Measurements from ENCODE around the gene DNAH17. TPM values are rescaled to one million over a fixed set of nuclear protein-coding genes. Genes with fewer than 3 reads are reported as not detected.

The DNAH17 gene
- total and polyA plus RNA-seq, 2 of the 13 experiments (the other 11 are each of a cell fraction or from before 2014, with no cell fraction given) = 0.86 to 1.6 TPM

DNA sequence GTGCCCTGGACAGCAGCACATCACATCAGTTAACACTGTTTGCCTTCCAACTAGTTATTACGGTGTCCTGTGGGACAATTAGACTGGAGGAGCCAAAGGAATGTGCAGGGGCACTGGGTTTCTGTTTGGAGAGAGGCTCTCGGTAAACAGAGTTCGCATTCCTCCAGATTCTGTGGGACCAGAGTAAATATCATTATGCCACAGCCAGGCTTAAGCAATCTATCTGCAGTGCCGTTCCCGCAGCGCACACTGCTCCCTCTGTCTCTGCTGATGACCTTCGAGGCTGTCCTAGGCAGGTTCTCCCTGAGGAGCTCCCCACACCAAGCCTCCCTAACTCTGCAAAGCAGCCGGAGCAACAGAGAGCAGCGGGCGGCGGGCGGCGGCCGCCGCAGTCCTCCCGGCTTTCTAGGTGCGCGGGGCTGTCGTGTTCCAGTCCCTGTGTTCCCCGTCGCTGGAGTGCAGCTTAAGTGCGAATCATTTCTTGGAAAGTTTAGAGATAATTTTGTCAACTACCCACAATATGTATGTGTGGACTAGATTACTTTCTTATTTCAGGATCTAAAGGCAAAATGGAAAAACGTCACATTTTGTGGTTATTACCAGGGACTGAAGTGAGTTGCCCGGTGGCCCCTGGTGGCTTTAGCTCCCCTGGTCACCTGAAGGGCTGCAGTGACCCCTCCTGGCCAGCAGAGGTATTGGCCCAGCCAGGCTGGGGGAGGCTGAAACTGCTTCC lies 155.5 kb downstream of the DNAH17 start (continued):
- TF ChIP-seq, protein P1, sequence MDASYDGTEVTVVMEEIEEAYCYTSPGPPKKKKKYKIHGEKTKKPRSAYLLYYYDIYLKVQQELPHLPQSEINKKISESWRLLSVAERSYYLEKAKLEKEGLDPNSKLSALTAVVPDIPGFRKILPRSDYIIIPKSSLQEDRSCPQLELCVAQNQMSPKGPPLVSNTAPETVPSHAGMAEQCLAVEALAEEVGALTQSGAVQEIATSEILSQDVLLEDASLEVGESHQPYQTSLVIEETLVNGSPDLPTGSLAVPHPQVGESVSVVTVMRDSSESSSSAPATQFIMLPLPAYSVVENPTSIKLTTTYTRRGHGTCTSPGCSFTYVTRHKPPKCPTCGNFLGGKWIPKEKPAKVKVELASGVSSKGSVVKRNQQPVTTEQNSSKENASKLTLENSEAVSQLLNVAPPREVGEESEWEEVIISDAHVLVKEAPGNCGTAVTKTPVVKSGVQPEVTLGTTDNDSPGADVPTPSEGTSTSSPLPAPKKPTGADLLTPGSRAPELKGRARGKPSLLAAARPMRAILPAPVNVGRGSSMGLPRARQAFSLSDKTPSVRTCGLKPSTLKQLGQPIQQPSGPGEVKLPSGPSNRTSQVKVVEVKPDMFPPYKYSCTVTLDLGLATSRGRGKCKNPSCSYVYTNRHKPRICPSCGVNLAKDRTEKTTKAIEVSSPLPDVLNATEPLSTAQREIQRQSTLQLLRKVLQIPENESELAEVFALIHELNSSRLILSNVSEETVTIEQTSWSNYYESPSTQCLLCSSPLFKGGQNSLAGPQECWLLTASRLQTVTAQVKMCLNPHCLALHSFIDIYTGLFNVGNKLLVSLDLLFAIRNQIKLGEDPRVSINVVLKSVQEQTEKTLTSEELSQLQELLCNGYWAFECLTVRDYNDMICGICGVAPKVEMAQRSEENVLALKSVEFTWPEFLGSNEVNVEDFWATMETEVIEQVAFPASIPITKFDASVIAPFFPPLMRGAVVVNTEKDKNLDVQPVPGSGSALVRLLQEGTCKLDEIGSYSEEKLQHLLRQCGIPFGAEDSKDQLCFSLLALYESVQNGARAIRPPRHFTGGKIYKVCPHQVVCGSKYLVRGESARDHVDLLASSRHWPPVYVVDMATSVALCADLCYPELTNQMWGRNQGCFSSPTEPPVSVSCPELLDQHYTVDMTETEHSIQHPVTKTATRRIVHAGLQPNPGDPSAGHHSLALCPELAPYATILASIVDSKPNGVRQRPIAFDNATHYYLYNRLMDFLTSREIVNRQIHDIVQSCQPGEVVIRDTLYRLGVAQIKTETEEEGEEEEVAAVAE (CRISPR knock-in tag; IDR thresholded peaks at IDR 0.05; ENCODE audit: borderline replicate concordance) = peak; percentile 94
- TF ChIP-seq PHF5A (CRISPR knock-in tag; IDR thresholded peaks at IDR 0.05; ENCODE audit: low read depth, unreplicated experiment) (peak; percentile 73), ZNF180 (CRISPR knock-in tag; IDR thresholded peaks at IDR 0.05; ENCODE audit: borderline replicate concordance, low read depth) (no peak), CCDC6 (CRISPR knock-in tag; IDR thresholded peaks at IDR 0.05) (peak; percentile 93), ZNF224 (CRISPR knock-in tag; IDR thresholded peaks at IDR 0.05) (no peak), CBFB (CRISPR knock-in tag; IDR thresholded peaks at IDR 0.05) (peak; percentile 99), TBP (CRISPR knock-in tag; IDR thresholded peaks at IDR 0.05) (no peak), KAT8 (CRISPR knock-in tag; IDR thresholded peaks at IDR 0.05) (peak; percentile 75), PCBP1 (IDR thresholded peaks at IDR 0.05; ENCODE audit: borderline replicate concordance, low read depth, low read length) (no peak), NAIF1 (CRISPR knock-in tag; IDR thresholded peaks at IDR 0.05; ENCODE audit: borderline replicate concordance) (peak; percentile 90), SPEN (CRISPR knock-in tag; IDR thresholded peaks at IDR 0.05; ENCODE audit: low read depth) (peak; percentile 65), ATAD3A (CRISPR knock-in tag; IDR thresholded peaks at IDR 0.05) (no peak), MXI1 (IDR thresholded peaks at IDR 0.05; ENCODE audit: borderline replicate concordance, low read depth, low read length) (peak; percentile 35; the same call in 1 of the 3 replicates), ZNF10 (CRISPR knock-in tag; IDR thresholded peaks at IDR 0.05; ENCODE audit: borderline replicate concordance, low read depth) (no peak), ZNF678 (CRISPR knock-in tag; IDR thresholded peaks at IDR 0.05) (no peak), SMARCC2 (IDR thresholded peaks at IDR 0.05) (no peak; the same call in 1 of the 2 replicates)
- TF ChIP-seq, protein P2, sequence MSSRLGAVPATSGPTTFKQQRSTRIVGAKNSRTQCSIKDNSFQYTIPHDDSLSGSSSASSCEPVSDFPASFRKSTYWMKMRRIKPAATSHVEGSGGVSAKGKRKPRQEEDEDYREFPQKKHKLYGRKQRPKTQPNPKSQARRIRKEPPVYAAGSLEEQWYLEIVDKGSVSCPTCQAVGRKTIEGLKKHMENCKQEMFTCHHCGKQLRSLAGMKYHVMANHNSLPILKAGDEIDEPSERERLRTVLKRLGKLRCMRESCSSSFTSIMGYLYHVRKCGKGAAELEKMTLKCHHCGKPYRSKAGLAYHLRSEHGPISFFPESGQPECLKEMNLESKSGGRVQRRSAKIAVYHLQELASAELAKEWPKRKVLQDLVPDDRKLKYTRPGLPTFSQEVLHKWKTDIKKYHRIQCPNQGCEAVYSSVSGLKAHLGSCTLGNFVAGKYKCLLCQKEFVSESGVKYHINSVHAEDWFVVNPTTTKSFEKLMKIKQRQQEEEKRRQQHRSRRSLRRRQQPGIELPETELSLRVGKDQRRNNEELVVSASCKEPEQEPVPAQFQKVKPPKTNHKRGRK (CRISPR knock-in tag; IDR thresholded peaks at IDR 0.05) = no peak
- TF ChIP-seq, protein P3, sequence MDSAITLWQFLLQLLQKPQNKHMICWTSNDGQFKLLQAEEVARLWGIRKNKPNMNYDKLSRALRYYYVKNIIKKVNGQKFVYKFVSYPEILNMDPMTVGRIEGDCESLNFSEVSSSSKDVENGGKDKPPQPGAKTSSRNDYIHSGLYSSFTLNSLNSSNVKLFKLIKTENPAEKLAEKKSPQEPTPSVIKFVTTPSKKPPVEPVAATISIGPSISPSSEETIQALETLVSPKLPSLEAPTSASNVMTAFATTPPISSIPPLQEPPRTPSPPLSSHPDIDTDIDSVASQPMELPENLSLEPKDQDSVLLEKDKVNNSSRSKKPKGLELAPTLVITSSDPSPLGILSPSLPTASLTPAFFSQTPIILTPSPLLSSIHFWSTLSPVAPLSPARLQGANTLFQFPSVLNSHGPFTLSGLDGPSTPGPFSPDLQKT (CRISPR knock-in tag; IDR thresholded peaks at IDR 0.05; ENCODE audit: borderline replicate concordance) = no peak

Measured in HepG2 (cell line).